ENCODE results near the gene HADHA. TPM values are rescaled to one million over a fixed set of nuclear protein-coding genes. Genes with fewer than 3 reads are reported as not detected.

The HADHA gene
- polyA plus RNA-seq, 1 donor from 2014 or later = 40.0 TPM

- Histone ChIP-seq H3K9ac (ENCODE audit: low read length) (no peak overlapping the region), H3K27me3 (ENCODE audit: insufficient read depth, low read depth, low read length) (no peaks in the 10 kb centered on the region), H3K4me2 (ENCODE audit: low read length) (no peak overlapping the region), H4K20me1 (ENCODE audit: insufficient read depth) (no peaks in the 10 kb centered on the region), H3F3A (ENCODE audit: insufficient read depth, low read length, poor library complexity, severe bottlenecking) (no peaks in the 10 kb centered on the region), H3K9me3 (ENCODE audit: low read length) (no peaks in the 10 kb centered on the region), H3K4me3 (ENCODE audit: low read length) (no peak overlapping the region), H3K79me2 (replicated peaks; ENCODE audit: insufficient read depth, low read length) (no peaks in the 10 kb centered on the region), H3K27ac (ENCODE audit: low read length) (no peak overlapping the region), H2AFZ (ENCODE audit: low read depth, low read length) (no peak overlapping the region), H3K36me3 (ENCODE audit: insufficient read depth, low read length) (peaks cover 5% of the 10 kb centered on the region), H3K9me2 (ENCODE audit: insufficient read depth, low read length) (no peaks in the 10 kb centered on the region)
- TF ChIP-seq, protein P1, sequence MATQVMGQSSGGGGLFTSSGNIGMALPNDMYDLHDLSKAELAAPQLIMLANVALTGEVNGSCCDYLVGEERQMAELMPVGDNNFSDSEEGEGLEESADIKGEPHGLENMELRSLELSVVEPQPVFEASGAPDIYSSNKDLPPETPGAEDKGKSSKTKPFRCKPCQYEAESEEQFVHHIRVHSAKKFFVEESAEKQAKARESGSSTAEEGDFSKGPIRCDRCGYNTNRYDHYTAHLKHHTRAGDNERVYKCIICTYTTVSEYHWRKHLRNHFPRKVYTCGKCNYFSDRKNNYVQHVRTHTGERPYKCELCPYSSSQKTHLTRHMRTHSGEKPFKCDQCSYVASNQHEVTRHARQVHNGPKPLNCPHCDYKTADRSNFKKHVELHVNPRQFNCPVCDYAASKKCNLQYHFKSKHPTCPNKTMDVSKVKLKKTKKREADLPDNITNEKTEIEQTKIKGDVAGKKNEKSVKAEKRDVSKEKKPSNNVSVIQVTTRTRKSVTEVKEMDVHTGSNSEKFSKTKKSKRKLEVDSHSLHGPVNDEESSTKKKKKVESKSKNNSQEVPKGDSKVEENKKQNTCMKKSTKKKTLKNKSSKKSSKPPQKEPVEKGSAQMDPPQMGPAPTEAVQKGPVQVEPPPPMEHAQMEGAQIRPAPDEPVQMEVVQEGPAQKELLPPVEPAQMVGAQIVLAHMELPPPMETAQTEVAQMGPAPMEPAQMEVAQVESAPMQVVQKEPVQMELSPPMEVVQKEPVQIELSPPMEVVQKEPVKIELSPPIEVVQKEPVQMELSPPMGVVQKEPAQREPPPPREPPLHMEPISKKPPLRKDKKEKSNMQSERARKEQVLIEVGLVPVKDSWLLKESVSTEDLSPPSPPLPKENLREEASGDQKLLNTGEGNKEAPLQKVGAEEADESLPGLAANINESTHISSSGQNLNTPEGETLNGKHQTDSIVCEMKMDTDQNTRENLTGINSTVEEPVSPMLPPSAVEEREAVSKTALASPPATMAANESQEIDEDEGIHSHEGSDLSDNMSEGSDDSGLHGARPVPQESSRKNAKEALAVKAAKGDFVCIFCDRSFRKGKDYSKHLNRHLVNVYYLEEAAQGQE (IDR thresholded peaks at IDR 0.05; ENCODE audit: borderline replicate concordance) = no peak
- TF ChIP-seq SMC3 (conservative IDR thresholded peaks at IDR 0.05; ENCODE audit: poor library complexity) (no peak), RAD21 (conservative IDR thresholded peaks at IDR 0.05) (no peak), EZH2 (IDR thresholded peaks at IDR 0.05; ENCODE audit: borderline replicate concordance, insufficient read depth, low read length, poor library complexity, severe bottlenecking) (no peak)
These were observed 54.7 kb downstream of the HADHA start for GRCh38 chr2:26189751-26190150.

DNA sequence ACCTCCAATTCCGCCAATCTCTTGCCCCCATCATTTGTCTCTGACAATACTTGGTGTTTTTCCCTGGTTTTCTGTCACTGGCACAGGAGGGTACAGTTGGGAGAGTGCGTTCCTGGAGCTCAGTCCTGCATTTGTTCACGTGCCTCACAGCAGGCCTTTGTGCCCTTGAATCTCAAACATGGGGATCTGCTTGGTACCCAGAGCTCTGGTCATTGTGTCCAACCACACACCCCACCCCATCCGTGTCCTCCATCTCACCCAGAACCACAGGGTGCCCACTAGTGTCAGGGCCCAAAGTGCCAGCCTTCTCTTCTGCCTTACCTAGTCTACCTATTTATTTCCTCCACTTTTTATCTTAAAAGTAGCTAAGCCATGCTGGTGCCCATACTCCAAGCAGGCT, 55.3 kb downstream of the HADHA start:
- H3K4me2 ChIP-seq (ENCODE audit: low read length) = no peak overlapping the region
- peaks cover 5% of the 10 kb centered on the region for H3K36me3 ChIP-seq (ENCODE audit: insufficient read depth, low read length)
- TF ChIP-seq MXI1 (conservative IDR thresholded peaks at IDR 0.05; ENCODE audit: poor library complexity, severe bottlenecking) = no peak
- TF ChIP-seq EP300 (conservative IDR thresholded peaks at IDR 0.05; ENCODE audit: poor library complexity, severe bottlenecking) = no peak
- TF ChIP-seq SMC3 (conservative IDR thresholded peaks at IDR 0.05; ENCODE audit: poor library complexity) = no peak
- TF ChIP-seq, protein P1 (IDR thresholded peaks at IDR 0.05; ENCODE audit: borderline replicate concordance) = no peak
- no peak for TF ChIP-seq RAD21 (conservative IDR thresholded peaks at IDR 0.05)
- H3K4me3 ChIP-seq (ENCODE audit: low read length) = no peak overlapping the region
- H3K79me2 ChIP-seq (replicated peaks; ENCODE audit: insufficient read depth, low read length) = no peaks in the 10 kb centered on the region
- H3F3A ChIP-seq (ENCODE audit: insufficient read depth, low read length, poor library complexity, severe bottlenecking) = no peaks in the 10 kb centered on the region
- no peak overlapping the region for H3K9ac ChIP-seq (ENCODE audit: low read length)
- no peaks in the 10 kb centered on the region for H3K27me3 ChIP-seq (ENCODE audit: insufficient read depth, low read depth, low read length)
- no peaks in the 10 kb centered on the region for H4K20me1 ChIP-seq (ENCODE audit: insufficient read depth)
- H3K9me2 ChIP-seq (ENCODE audit: insufficient read depth, low read length) = no peaks in the 10 kb centered on the region
- H3K27ac ChIP-seq (ENCODE audit: low read length) = no peak overlapping the region
- H3K9me3 ChIP-seq (ENCODE audit: low read length) = no peaks in the 10 kb centered on the region
- H2AFZ ChIP-seq (ENCODE audit: low read depth, low read length) = no peak overlapping the region

All from neural cell (in vitro differentiated cells).